Testis (tissue), 2 donors: ENCODE data around the gene HPS3.

Experiments used
- POLR2A ChIP-seq: fragments of 450-650 bp; IDR thresholded peaks from one replicate; pipeline ENCODE4 v1.6.1; 2017; ENCODE audit warnings: antibody characterized with exemption, mild to moderate bottlenecking, moderate library complexity
- TF ChIP-seq, protein P1 (sequence below), 3 experiments: fragments of 450-650 bp in 2 of 3; fragments of 200-600 bp in 1 of 3; sonication (generic) in 1 of 3; IDR thresholded peaks; one replicate each; pipeline ENCODE4 v1.5.1; 2016 to 2019; ENCODE audit warnings: antibody characterized with exemption in 3 of 3, mild to moderate bottlenecking in 2 of 3, moderate library complexity in 1 of 3

DNA sequence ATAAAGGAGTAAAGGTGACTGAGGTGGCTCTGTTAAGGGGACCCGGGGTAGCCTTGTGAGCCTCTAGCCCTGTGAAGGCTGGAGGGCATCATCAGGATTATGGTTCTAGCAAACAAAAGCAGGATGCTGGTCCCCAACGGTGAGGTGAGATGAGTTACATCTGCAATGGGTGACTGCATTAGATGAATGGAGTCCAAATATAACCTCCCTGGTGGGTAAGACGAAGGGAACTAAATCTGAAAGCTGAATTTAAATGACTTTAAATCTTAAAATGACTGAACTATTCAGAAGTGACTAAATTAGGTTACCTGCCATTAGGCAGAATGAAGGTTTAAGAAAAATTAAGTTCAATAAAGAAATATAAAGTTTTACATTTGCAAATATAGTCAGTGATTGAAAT is 38.5 kb upstream of the HPS3 start:
- TF ChIP-seq, protein P1, sequence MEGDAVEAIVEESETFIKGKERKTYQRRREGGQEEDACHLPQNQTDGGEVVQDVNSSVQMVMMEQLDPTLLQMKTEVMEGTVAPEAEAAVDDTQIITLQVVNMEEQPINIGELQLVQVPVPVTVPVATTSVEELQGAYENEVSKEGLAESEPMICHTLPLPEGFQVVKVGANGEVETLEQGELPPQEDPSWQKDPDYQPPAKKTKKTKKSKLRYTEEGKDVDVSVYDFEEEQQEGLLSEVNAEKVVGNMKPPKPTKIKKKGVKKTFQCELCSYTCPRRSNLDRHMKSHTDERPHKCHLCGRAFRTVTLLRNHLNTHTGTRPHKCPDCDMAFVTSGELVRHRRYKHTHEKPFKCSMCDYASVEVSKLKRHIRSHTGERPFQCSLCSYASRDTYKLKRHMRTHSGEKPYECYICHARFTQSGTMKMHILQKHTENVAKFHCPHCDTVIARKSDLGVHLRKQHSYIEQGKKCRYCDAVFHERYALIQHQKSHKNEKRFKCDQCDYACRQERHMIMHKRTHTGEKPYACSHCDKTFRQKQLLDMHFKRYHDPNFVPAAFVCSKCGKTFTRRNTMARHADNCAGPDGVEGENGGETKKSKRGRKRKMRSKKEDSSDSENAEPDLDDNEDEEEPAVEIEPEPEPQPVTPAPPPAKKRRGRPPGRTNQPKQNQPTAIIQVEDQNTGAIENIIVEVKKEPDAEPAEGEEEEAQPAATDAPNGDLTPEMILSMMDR (IDR thresholded peaks at IDR 0.05), result no peak
- TF ChIP-seq POLR2A, result no peak
